Activated CD8-positive, alpha-beta memory T cell treated with anti-CD3 and anti-CD28 coated beads for 1 hour (primary cell): ENCODE data around the gene SLBP.

Experiments
- DNase-seq, 2 donors: peaks; one replicate each; pipeline ENCODE4 v3.0.0-alpha.2; 2020; ENCODE audit warnings: low read depth in 1 of 2; ENCODE audit errors: extremely low read depth in 1 of 2

The SLBP gene

DNA sequence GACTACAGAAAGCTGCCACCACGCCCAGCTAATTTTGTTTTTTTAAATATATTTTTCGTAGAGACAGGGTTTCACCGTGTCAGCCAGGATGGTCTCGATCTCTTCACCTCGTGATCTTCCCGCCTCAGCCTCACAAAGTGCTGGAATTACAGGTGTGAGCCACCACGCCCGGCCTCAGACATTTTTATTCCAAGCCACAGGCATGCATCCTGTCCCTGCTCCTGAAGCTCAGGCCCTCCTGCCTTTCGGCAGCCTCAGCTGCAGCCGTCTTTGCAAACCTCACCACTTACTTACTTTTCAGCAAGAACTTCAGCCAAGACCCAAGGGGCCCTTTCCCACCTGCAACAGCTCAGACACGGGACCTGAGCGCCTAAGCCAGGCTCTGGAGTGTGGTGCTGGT lies 54.0 kb downstream of the SLBP start:
- no peak for DNase-seq

DNA sequence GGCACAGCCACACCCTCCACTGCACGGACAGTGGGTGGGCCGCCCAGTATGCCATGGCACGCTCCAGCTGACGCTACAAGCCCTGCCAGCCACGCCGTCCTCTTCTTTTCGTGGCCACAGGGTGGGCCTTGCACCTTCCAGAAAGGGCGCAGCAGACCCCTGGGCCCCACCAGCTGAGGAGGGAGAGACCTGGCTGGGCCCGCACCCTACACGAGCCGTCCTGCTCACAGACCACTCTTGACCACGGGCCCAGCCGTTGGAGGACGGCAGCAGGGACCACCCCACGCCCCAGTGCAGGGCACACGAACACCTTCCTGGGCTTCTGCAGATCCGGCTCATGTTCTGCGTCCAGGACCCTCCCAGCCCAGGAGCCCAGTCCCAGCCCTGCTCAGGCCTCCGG lies 55.1 kb downstream of the SLBP start:
- no peak for DNase-seq

GRCh38 chr4:1656132-1656531 lies 56.0 kb downstream of the SLBP start:
- DNase-seq = no peak

DNA sequence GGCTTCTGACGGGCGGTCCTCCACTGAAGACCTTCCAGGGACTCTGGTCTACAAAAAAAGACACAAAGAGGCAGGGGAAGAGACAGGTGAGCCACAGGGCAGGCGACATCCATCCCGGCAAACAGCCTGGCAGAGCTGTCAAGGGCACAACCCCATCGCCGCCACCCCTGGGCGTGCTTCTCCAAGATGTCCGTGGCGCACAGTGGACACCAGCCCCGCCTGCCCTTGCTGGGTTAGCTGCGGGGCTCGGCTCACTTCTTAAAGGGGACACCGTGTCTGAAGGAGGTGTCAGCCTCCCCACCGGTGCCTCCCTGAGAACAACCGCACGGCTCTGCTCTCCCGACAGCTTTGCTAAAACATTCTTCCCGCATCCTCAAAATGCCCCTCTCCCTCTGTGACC lies 56.4 kb downstream of the SLBP start:
- DNase-seq = no peak

- no peak for DNase-seq
Observed at GRCh38 chr4:1655081-1655480, 57.0 kb downstream of the SLBP start.

- no peak for DNase-seq
Observed at GRCh38 chr4:1654216-1654955, 57.7 kb downstream of the SLBP start.

DNA sequence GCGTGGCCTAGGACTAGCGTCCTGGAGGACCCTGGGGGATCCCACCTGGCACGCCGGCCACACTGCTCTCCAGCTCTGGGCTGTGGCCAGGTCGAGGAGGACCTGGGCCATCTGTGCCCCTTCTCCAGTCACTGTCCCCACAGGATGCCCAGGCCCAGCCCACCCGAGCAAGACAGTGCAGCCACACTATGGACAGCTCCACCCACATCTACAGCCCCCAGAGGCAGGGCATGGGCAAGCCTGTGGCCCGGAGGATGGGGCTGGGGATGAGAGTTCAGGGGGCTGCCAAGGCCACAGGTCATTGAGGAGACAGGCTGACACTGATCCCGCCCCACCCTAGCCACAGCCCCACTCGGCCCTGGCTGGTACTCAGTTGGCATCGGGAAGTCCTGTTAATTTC lies 58.3 kb downstream of the SLBP start:
- no peak for DNase-seq

- no peak for DNase-seq
Observed at GRCh38 chr4:1652088-1652487, 60.0 kb downstream of the SLBP start.

DNA sequence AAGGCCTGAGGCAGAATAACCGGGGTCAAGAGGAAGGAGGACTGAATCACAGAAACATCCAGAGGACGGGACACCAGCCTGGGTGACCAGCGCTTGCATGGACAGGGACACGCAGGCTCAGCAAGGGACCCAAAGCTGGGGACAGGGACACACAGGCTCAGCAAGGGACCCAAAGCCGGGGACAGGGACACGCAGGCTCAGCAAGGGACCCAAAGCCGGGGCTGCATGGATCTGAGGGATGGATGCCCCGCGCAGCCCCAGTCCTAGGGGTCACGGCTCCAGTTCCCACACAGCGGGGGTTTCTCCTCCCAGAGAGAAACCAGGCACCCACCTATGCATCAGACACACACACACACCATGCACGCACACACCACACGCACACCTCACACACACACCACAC lies 60.5 kb downstream of the SLBP start:
- no peak for DNase-seq

DNA sequence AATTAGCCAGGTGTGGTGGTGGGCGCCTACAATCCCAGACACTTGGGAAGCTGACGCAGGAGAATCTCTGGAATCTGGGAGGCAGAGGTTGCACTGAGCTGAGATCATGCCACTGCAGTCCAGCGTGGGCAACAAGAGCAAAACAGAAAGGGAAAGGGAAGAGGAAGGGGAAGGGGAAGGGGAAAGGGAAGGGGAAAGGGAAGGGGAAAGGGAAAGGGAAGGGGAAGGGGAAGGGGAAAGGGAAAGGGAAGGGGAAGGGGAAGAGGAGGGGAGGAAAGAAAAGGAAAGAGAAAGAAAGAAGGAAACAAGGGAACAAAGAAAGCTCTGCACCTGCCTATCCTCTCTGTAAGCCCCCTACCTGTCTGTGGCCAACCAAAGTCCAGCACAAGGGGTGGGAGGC lies 63.2 kb downstream of the SLBP start:
- DNase-seq = no peak

- DNase-seq = no peak
Observed at GRCh38 chr4:1647432-1647831, 64.7 kb downstream of the SLBP start.

DNA sequence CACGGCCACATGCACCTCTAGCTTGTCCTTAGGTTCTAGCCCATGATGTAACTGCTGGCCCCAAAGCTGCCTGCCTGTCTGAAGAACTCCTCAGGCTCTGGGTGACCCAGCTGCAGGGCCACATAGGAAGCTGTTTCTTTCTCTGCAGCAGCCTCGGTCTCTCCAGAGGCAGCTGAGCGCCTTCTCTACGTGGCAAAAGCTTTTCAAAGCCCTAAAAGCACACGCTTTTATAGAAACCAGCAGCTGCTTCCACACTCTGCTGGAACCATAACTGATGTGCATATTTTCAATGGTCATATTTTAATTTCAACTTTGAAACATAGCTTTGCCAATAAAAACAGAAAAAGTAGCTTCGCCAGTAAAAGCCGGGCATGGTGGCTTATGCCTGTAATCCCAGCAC lies 65.4 kb downstream of the SLBP start:
- DNase-seq = no peak

DNA sequence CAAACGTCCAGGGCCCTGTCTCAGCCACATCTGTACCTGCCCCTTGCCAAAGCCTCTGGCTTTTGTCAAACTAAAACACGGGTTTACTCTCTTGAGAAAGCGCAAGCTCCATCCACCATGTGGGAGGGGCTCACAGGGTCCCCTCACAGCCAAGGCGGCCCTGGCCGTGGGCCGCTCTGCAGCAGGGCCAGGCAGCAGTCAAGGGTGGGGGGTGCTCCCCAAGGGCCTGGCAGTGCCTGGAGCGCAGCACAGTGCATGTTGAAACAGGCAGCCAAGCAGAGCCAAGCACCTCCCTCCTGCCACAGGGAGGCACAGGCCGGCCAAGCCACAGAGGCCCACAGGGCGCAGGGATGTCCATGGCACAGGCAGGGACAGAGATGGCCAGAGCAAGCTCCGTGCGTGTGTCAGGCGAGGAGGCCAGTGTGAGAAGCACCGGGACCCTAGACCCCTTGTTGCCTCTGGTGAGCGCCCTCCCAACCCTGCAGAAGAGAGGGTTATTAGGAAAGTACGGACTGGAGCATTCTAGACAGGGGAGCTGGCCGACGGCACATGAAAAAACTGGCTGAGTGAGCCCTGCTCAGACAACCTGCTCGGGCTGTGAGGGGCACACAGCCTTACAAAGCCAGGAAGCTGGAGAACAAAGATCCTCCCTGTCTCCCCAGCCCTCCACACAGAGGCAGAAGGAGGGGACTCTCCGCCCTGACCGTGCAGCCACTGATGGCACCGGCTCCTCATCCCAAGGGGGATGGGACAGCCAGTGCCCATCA lies 67.0 kb downstream of the SLBP start:
- no peak for DNase-seq

- no peak for DNase-seq
Observed at GRCh38 chr4:1643971-1644735, 68.0 kb downstream of the SLBP start.
